OCI-LY7 (cell line): Measurements from ENCODE around the gene BRCA1.

Experiments
- CTCF ChIP-seq: fragments of 200-600 bp; sonication (generic); conservative IDR thresholded peaks from 2 replicates; pipeline ENCODE4 v1.5.1; 2014; ENCODE audit warnings: mild to moderate bottlenecking, antibody characterized with exemption, low read length, moderate library complexity, mixed read lengths
- EZH2phosphoT487 ChIP-seq: fragments of 200-600 bp; sonication (generic); IDR thresholded peaks from 2 replicates; pipeline ENCODE4 v1.6.1; 2018; ENCODE audit warnings: low read depth, borderline replicate concordance, mild to moderate bottlenecking, mixed run types, antibody characterized with exemption, low read length, moderate library complexity, mixed read lengths

GRCh38 chr17:43125133-43125966 lies at the start of gene BRCA1:
- TF ChIP-seq CTCF = no peak
- no peak for TF ChIP-seq EZH2phosphoT487
